ENCODE data around the gene TMEM92.

- TF ChIP-seq EZH2 (IDR thresholded peaks at IDR 0.05; ENCODE audit: insufficient read depth, poor library complexity, severe bottlenecking) (no peak), EZH2phosphoT487 (IDR thresholded peaks at IDR 0.05; ENCODE audit: insufficient read depth, low read depth) (no peak)
Measured at GRCh38 chr17:50267074-50267841, 7.0 kb upstream of the TMEM92 start.
